ENCODE results near the gene RDX. TPM values are rescaled to one million over a fixed set of nuclear protein-coding genes. Genes with fewer than 3 reads are reported as not detected.

The RDX gene
- total and polyA plus RNA-seq, 2 of the 13 experiments (the other 11 are each of a cell fraction or from before 2014, with no cell fraction given): 20.7 to 63.1 TPM

- TF ChIP-seq ZNF75D (CRISPR knock-in tag; IDR thresholded peaks at IDR 0.05; ENCODE audit: borderline replicate concordance) (no peak), ZFP37 (CRISPR knock-in tag; IDR thresholded peaks at IDR 0.05; ENCODE audit: borderline replicate concordance) (no peak), RFX1 (IDR thresholded peaks at IDR 0.05) (no peak), SETDB1 (CRISPR knock-in tag; IDR thresholded peaks at IDR 0.05; ENCODE audit: borderline replicate concordance) (no peak), KLF15 (CRISPR knock-in tag; IDR thresholded peaks at IDR 0.05; ENCODE audit: borderline replicate concordance) (no peak), ZNF616 (CRISPR knock-in tag; IDR thresholded peaks at IDR 0.05; ENCODE audit: low read depth) (no peak), ZNF530 (CRISPR knock-in tag; IDR thresholded peaks at IDR 0.05; ENCODE audit: low read depth) (no peak), CBX2 (IDR thresholded peaks at IDR 0.05; ENCODE audit: low read depth, low read length) (no peak), CBX2 (CRISPR knock-in tag; IDR thresholded peaks at IDR 0.05; ENCODE audit: low read depth) (no peak), HDAC1 (CRISPR knock-in tag; IDR thresholded peaks at IDR 0.05) (peak; percentile 79), ZBTB8A (CRISPR knock-in tag; IDR thresholded peaks at IDR 0.05; ENCODE audit: borderline replicate concordance, low read depth) (no peak), PPARG (CRISPR knock-in tag; conservative IDR thresholded peaks at IDR 0.05) (no peak), FOXA1 (IDR thresholded peaks at IDR 0.05) (no peak), FOXA1 (CRISPR knock-in tag; IDR thresholded peaks at IDR 0.05) (no peak), ATM (IDR thresholded peaks at IDR 0.05; ENCODE audit: borderline replicate concordance) (no peak), PHF21A (CRISPR knock-in tag; IDR thresholded peaks at IDR 0.05) (no peak), ZNF350 (CRISPR knock-in tag; IDR thresholded peaks at IDR 0.05; ENCODE audit: borderline replicate concordance, low read depth) (no peak), ATF1 (CRISPR knock-in tag; IDR thresholded peaks at IDR 0.05) (no peak), REPIN1 (CRISPR knock-in tag; IDR thresholded peaks at IDR 0.05; ENCODE audit: borderline replicate concordance, low read depth) (no peak), SSRP1 (CRISPR knock-in tag; IDR thresholded peaks at IDR 0.05) (no peak), ZNF576 (CRISPR knock-in tag; IDR thresholded peaks at IDR 0.05) (no peak), ZNF274 (CRISPR knock-in tag; IDR thresholded peaks at IDR 0.05) (no peak), MLXIP (CRISPR knock-in tag; IDR thresholded peaks at IDR 0.05; ENCODE audit: borderline replicate concordance) (0 out of 2 replicates have a peak, but pooled peaks have one; percentile 26), PAXIP1 (CRISPR knock-in tag; conservative IDR thresholded peaks at IDR 0.05) (no peak), ZNF253 (CRISPR knock-in tag; IDR thresholded peaks at IDR 0.05; ENCODE audit: borderline replicate concordance) (no peak), NCOA1 (CRISPR knock-in tag; IDR thresholded peaks at IDR 0.05) (no peak)
These were observed at the start of gene RDX (continued) for GRCh38 chr11:110296226-110297075.

All from HepG2 (cell line).